Measurements from ENCODE around the gene EIF3F. TPM values are rescaled to one million over a fixed set of nuclear protein-coding genes. Genes with fewer than 3 reads are reported as not detected.
A peak's percentile ranks its signal among the peaks of the same experiment; 100 is the strongest.

The EIF3F gene
- total and polyA plus RNA-seq, 2 of the 8 experiments (the other 6 are each of a cell fraction or from before 2014, with no cell fraction given) = 222 to 388 TPM

GRCh38 chr11:8022876-8023275 is 35.7 kb downstream of the EIF3F start:
- Histone ChIP-seq H3K9me3 (ENCODE audit: insufficient read depth in 2 of 2, low read depth in 1 of 2, low read length in 1 of 2) (no peaks in the 10 kb centered on the region), H3K56ac (replicated peaks; ENCODE audit: insufficient read length, low read depth, low read length) (no peak overlapping the region), H3K4me1 (replicated peaks in 1 of 4; ENCODE audit: control insufficient read depth in 3 of 4, insufficient read depth in 4 of 4, low read length in 3 of 4) (peaks cover 0 to 4% (median 3%) of the 10 kb centered on the region in 4 experiments; a peak in 5 of 7 replicates), H4K5ac (ENCODE audit: insufficient read length, low read depth, low read length) (no peak overlapping the region), H3K9ac (replicated peaks in 1 of 4; ENCODE audit: extremely low read depth in 1 of 4, low read depth in 3 of 4, low read length in 3 of 4) (no peak overlapping the region), H2BK15ac (ENCODE audit: low read length) (no peak overlapping the region), H2BK12ac (ENCODE audit: low read depth, low read length) (no peak overlapping the region), H3K79me2 (ENCODE audit: control insufficient read depth in 1 of 2, insufficient read depth in 2 of 2, low read length in 2 of 2) (no peaks in the 10 kb centered on the region), H3K36me3 (ENCODE audit: control insufficient read depth in 2 of 4, insufficient read depth in 4 of 4, low read length in 3 of 4) (no peaks in the 10 kb centered on the region), H3K79me1 (ENCODE audit: low read depth, low read length) (no peaks in the 10 kb centered on the region), H3K18ac (ENCODE audit: extremely low read depth, low read length) (no peak overlapping the region), H2AK5ac (ENCODE audit: low read depth, low read length) (no peak overlapping the region), H4K8ac (ENCODE audit: extremely low read depth, insufficient read depth, low read length) (no peak overlapping the region), H3K14ac (ENCODE audit: insufficient read length) (no peak overlapping the region), H3K27ac (ENCODE audit: low read depth, low read length) (no peak overlapping the region), H2BK20ac (ENCODE audit: low read length) (no peak overlapping the region), H3K4ac (replicated peaks; ENCODE audit: insufficient read length, low read depth, low read length) (no peak overlapping the region), H3K23ac (ENCODE audit: insufficient read length) (no peak overlapping the region), H3K4me3 (ENCODE audit: extremely low read depth in 1 of 4, insufficient read depth in 2 of 4, low read depth in 3 of 4, low read length in 4 of 4) (no peak overlapping the region), H2BK120ac (replicated peaks; ENCODE audit: low read depth, low read length) (no peak overlapping the region), H4K20me1 (replicated peaks in 1 of 2; ENCODE audit: control insufficient read depth in 1 of 2, insufficient read depth in 2 of 2, low read length in 2 of 2) (peaks cover 0 to 3% of the 10 kb centered on the region in 2 experiments), H3K4me2 (ENCODE audit: insufficient read depth in 1 of 2, low read depth in 2 of 2, low read length in 2 of 2) (no peak overlapping the region), H3K27me3 (replicated peaks in 1 of 4; ENCODE audit: control insufficient read depth in 3 of 4, extremely low read depth in 1 of 4, insufficient read depth in 3 of 4, low read length in 3 of 4) (peaks cover 14 to 35% (median 32%) of the 10 kb centered on the region in 4 experiments), H2BK5ac (ENCODE audit: low read depth, low read length) (no peak overlapping the region), H2AFZ (ENCODE audit: low read length) (no peak overlapping the region), H3K23me2 (ENCODE audit: low read depth, low read length) (peaks cover 11% of the 10 kb centered on the region; the same call in 1 of the 2 replicates), H4K91ac (replicated peaks; ENCODE audit: insufficient read length, low read length) (no peak overlapping the region)
- ChIA-PET POLR2A (ENCODE audit: partially characterized antibody) (interaction anchor here (0.6 to 2.6 kb wide), 2 partner anchors 11 to 111 kb away, joined by 3 to 8 read pairs; no protein-coding TSS in a partner anchor), CTCF (ENCODE audit: partially characterized antibody) (interaction anchor here (0.9 to 11.1 kb wide), 8 partner anchors 10 to 305 kb away, joined by 3 to 142 read pairs (median 4); no protein-coding TSS in a partner anchor)
- DNase-seq (ENCODE audit: low read depth in 1 of 2, low spot score in 2 of 2) (peak in 1 of 2 experiments; percentile 16), FAIRE-seq (no peak)
- WGBS, 2 experiments (ENCODE audit: extremely low coverage in 1 of 2, insufficient coverage in 1 of 2, insufficient read length in 1 of 2, insufficient replicate concordance in 2 of 2, low coverage in 1 of 2, low lambda C conversion rate in 2 of 2, missing lambda C conversion rate in 1 of 2) = 91% methylated on average over 2 of the region's 2 CpGs; no CpG with 5 or more reads in 1 of the 2 experiments
- TF ChIP-seq ZNF274 (IDR thresholded peaks at IDR 0.05; ENCODE audit: borderline replicate concordance, extremely low read depth, low read length) = no peak

Data from H1 (cell line).